Hepatocyte (in vitro differentiated cells): ENCODE data around the gene WASF2.

ENCODE experiments used
- EZH2 ChIP-seq: fragments of 200-600 bp; sonication (generic); IDR thresholded peaks from 2 replicates; pipeline ENCODE4 v1.6.1; 2016; ENCODE audit warnings: antibody characterized with exemption, mild to moderate bottlenecking, borderline replicate concordance
- EZH2phosphoT487 ChIP-seq: fragments of 200-600 bp; sonication (generic); IDR thresholded peaks from one replicate; pipeline ENCODE4 v1.6.1; 2018; ENCODE audit warnings: antibody characterized with exemption, mild to moderate bottlenecking, low read depth, moderate library complexity; ENCODE audit not compliant: unreplicated experiment, severe bottlenecking
- TF ChIP-seq, protein P1 (sequence below): fragments of 200-600 bp; sonication (generic); IDR thresholded peaks from 2 replicates; pipeline ENCODE4 v1.5.1; 2016; ENCODE audit warnings: antibody characterized with exemption, mild to moderate bottlenecking; ENCODE audit not compliant: poor library complexity

DNA sequence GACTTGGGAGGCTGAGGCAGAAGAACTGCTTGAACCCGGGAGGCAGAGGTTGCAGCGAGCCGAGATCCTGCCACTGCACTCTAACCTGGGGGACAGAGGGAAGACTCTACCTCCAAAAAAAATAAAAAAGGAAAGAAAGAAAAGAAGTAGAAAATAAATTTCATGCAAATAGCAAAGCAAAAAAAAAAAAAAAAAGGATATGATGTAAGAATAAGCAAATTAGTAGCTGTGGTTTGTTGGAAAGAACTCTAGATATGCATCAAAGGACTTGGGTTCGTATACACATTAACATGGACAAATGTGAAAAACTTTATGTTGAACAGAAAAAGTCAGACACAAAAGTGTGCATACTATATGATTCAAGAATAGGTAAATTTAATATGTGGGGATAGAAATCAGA, 11.9 kb downstream of the WASF2 start:
- TF ChIP-seq, protein P1, sequence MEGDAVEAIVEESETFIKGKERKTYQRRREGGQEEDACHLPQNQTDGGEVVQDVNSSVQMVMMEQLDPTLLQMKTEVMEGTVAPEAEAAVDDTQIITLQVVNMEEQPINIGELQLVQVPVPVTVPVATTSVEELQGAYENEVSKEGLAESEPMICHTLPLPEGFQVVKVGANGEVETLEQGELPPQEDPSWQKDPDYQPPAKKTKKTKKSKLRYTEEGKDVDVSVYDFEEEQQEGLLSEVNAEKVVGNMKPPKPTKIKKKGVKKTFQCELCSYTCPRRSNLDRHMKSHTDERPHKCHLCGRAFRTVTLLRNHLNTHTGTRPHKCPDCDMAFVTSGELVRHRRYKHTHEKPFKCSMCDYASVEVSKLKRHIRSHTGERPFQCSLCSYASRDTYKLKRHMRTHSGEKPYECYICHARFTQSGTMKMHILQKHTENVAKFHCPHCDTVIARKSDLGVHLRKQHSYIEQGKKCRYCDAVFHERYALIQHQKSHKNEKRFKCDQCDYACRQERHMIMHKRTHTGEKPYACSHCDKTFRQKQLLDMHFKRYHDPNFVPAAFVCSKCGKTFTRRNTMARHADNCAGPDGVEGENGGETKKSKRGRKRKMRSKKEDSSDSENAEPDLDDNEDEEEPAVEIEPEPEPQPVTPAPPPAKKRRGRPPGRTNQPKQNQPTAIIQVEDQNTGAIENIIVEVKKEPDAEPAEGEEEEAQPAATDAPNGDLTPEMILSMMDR: no peak
- TF ChIP-seq EZH2: no peak
- no peak for TF ChIP-seq EZH2phosphoT487
